Measurements from ENCODE around the gene FRS2. TPM values are rescaled to one million over a fixed set of nuclear protein-coding genes. Genes with fewer than 3 reads are reported as not detected.

FRS2 gene
- polyA plus RNA-seq, 1 donor from 2014 or later: 20.2 TPM

DNA sequence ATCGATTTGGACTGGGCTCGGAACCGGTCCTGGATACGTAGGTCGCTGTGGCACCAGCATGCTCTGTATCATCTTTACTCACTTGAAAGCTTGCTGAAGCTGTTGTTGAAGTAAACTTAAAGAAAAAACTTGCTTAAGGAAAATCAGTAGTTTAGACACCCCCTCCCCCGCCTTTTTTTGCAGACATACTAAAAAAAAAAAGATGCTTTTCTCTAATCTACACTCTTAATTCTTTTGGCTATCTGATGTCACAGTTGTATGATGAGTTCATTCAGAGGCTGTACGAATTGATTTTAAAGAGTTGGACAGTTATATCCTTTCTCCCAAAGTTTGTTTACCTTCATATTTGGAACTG, 865 bp downstream of the FRS2 start:
- Histone ChIP-seq H3K9ac (ENCODE audit: low read length) (peak overlapping the region; percentile 94), H3K9me3 (ENCODE audit: low read length) (no peaks in the 10 kb centered on the region), H2AFZ (ENCODE audit: low read depth, low read length) (peak overlapping the region; percentile 92), H3K27me3 (ENCODE audit: insufficient read depth, low read depth, low read length) (no peaks in the 10 kb centered on the region), H3K4me2 (ENCODE audit: low read length) (peak overlapping the region; percentile 77), H3K79me2 (replicated peaks; ENCODE audit: insufficient read depth, low read length) (peaks cover 50% of the 10 kb centered on the region), H3K9me2 (ENCODE audit: insufficient read depth, low read length) (no peaks in the 10 kb centered on the region), H3K36me3 (ENCODE audit: insufficient read depth, low read length) (no peaks in the 10 kb centered on the region), H3K27ac (ENCODE audit: low read length) (peak overlapping the region; percentile 87), H3F3A (ENCODE audit: insufficient read depth, low read length, poor library complexity, severe bottlenecking) (no peaks in the 10 kb centered on the region), H4K20me1 (ENCODE audit: insufficient read depth) (no peaks in the 10 kb centered on the region), H3K4me3 (ENCODE audit: low read length) (peak overlapping the region; percentile 92)
- TF ChIP-seq RAD21 (conservative IDR thresholded peaks at IDR 0.05): no peak
- TF ChIP-seq TAF1 (IDR thresholded peaks at IDR 0.05; ENCODE audit: low read depth): no peak
- TF ChIP-seq POLR2AphosphoS5 (IDR thresholded peaks at IDR 0.05): no peak
- TF ChIP-seq, protein P1, sequence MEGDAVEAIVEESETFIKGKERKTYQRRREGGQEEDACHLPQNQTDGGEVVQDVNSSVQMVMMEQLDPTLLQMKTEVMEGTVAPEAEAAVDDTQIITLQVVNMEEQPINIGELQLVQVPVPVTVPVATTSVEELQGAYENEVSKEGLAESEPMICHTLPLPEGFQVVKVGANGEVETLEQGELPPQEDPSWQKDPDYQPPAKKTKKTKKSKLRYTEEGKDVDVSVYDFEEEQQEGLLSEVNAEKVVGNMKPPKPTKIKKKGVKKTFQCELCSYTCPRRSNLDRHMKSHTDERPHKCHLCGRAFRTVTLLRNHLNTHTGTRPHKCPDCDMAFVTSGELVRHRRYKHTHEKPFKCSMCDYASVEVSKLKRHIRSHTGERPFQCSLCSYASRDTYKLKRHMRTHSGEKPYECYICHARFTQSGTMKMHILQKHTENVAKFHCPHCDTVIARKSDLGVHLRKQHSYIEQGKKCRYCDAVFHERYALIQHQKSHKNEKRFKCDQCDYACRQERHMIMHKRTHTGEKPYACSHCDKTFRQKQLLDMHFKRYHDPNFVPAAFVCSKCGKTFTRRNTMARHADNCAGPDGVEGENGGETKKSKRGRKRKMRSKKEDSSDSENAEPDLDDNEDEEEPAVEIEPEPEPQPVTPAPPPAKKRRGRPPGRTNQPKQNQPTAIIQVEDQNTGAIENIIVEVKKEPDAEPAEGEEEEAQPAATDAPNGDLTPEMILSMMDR (IDR thresholded peaks at IDR 0.05; ENCODE audit: poor library complexity, severe bottlenecking): no peak
- TF ChIP-seq, protein P2, sequence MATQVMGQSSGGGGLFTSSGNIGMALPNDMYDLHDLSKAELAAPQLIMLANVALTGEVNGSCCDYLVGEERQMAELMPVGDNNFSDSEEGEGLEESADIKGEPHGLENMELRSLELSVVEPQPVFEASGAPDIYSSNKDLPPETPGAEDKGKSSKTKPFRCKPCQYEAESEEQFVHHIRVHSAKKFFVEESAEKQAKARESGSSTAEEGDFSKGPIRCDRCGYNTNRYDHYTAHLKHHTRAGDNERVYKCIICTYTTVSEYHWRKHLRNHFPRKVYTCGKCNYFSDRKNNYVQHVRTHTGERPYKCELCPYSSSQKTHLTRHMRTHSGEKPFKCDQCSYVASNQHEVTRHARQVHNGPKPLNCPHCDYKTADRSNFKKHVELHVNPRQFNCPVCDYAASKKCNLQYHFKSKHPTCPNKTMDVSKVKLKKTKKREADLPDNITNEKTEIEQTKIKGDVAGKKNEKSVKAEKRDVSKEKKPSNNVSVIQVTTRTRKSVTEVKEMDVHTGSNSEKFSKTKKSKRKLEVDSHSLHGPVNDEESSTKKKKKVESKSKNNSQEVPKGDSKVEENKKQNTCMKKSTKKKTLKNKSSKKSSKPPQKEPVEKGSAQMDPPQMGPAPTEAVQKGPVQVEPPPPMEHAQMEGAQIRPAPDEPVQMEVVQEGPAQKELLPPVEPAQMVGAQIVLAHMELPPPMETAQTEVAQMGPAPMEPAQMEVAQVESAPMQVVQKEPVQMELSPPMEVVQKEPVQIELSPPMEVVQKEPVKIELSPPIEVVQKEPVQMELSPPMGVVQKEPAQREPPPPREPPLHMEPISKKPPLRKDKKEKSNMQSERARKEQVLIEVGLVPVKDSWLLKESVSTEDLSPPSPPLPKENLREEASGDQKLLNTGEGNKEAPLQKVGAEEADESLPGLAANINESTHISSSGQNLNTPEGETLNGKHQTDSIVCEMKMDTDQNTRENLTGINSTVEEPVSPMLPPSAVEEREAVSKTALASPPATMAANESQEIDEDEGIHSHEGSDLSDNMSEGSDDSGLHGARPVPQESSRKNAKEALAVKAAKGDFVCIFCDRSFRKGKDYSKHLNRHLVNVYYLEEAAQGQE (IDR thresholded peaks at IDR 0.05; ENCODE audit: borderline replicate concordance): no peak
- no peak for TF ChIP-seq EZH2 (IDR thresholded peaks at IDR 0.05; ENCODE audit: borderline replicate concordance, insufficient read depth, low read length, poor library complexity, severe bottlenecking)
- no peak for TF ChIP-seq SMC3 (conservative IDR thresholded peaks at IDR 0.05; ENCODE audit: poor library complexity)
- TF ChIP-seq EP300 (conservative IDR thresholded peaks at IDR 0.05; ENCODE audit: poor library complexity, severe bottlenecking): no peak
- no peak for TF ChIP-seq MXI1 (conservative IDR thresholded peaks at IDR 0.05; ENCODE audit: poor library complexity, severe bottlenecking)

- Histone ChIP-seq H3K4me3 (ENCODE audit: low read length) (peak overlapping the region; percentile 92), H3K9ac (ENCODE audit: low read length) (no peak overlapping the region), H3K9me2 (ENCODE audit: insufficient read depth, low read length) (no peaks in the 10 kb centered on the region), H3K4me2 (ENCODE audit: low read length) (peak overlapping the region; percentile 77), H3K27me3 (ENCODE audit: insufficient read depth, low read depth, low read length) (no peaks in the 10 kb centered on the region), H3K9me3 (ENCODE audit: low read length) (no peaks in the 10 kb centered on the region), H4K20me1 (ENCODE audit: insufficient read depth) (no peaks in the 10 kb centered on the region), H3K79me2 (replicated peaks; ENCODE audit: insufficient read depth, low read length) (peaks cover 50% of the 10 kb centered on the region), H3F3A (ENCODE audit: insufficient read depth, low read length, poor library complexity, severe bottlenecking) (no peaks in the 10 kb centered on the region), H2AFZ (ENCODE audit: low read depth, low read length) (no peak overlapping the region), H3K36me3 (ENCODE audit: insufficient read depth, low read length) (no peaks in the 10 kb centered on the region), H3K27ac (ENCODE audit: low read length) (no peak overlapping the region)
- TF ChIP-seq, protein P2 (IDR thresholded peaks at IDR 0.05; ENCODE audit: borderline replicate concordance): no peak
- no peak for TF ChIP-seq MXI1 (conservative IDR thresholded peaks at IDR 0.05; ENCODE audit: poor library complexity, severe bottlenecking)
- no peak for TF ChIP-seq EP300 (conservative IDR thresholded peaks at IDR 0.05; ENCODE audit: poor library complexity, severe bottlenecking)
- TF ChIP-seq, protein P1 (IDR thresholded peaks at IDR 0.05; ENCODE audit: poor library complexity, severe bottlenecking): no peak
- TF ChIP-seq TAF1 (IDR thresholded peaks at IDR 0.05; ENCODE audit: low read depth): no peak
- no peak for TF ChIP-seq SMC3 (conservative IDR thresholded peaks at IDR 0.05; ENCODE audit: poor library complexity)
- no peak for TF ChIP-seq RAD21 (conservative IDR thresholded peaks at IDR 0.05)
- TF ChIP-seq EZH2 (IDR thresholded peaks at IDR 0.05; ENCODE audit: borderline replicate concordance, insufficient read depth, low read length, poor library complexity, severe bottlenecking): no peak
- TF ChIP-seq POLR2AphosphoS5 (IDR thresholded peaks at IDR 0.05): no peak
Observed at GRCh38 chr12:69471667-69472385, 1.6 kb downstream of the FRS2 start.

Measured in neural cell (in vitro differentiated cells).